Measurements from ENCODE around the gene TRIM15.

DNA sequence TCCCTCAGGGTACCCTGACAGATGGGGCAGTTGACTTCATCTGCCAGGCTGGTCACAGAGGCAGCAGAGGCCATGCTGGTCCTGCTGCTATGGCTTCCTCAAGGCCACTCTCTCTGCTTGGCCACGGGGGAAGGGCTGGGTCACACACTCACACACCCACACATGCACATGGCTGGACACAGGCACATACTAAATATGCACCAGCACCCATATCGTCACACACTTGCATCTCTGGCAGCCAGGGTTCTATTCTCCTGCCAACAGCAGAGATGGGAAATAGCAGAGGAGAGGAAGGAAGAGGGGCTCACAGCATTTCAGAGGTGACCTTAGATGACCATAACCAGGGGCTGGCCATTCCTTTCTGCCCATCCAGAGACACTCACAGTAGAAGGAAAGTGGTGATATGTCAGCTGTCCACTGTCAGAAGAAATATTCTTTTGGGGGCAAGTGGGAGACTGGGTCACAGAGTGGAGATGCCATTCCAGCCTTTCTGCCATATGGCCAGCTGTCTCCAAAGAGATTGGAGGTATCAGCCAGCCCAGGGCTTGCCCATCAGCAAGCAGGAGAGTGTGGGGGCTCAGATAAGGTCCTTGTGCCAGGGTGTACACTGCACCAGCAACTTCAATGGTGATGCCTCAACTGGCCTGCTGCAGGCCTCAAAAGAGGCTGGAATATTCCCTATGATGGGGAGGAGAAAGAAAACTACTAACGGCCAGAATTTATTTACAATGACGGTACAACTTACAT, 2.4 kb upstream of the TRIM15 start, which contains the start of gene TRIM10:
- no peak for TF ChIP-seq POLR2A (IDR thresholded peaks at IDR 0.05)
- TF ChIP-seq, protein P1, sequence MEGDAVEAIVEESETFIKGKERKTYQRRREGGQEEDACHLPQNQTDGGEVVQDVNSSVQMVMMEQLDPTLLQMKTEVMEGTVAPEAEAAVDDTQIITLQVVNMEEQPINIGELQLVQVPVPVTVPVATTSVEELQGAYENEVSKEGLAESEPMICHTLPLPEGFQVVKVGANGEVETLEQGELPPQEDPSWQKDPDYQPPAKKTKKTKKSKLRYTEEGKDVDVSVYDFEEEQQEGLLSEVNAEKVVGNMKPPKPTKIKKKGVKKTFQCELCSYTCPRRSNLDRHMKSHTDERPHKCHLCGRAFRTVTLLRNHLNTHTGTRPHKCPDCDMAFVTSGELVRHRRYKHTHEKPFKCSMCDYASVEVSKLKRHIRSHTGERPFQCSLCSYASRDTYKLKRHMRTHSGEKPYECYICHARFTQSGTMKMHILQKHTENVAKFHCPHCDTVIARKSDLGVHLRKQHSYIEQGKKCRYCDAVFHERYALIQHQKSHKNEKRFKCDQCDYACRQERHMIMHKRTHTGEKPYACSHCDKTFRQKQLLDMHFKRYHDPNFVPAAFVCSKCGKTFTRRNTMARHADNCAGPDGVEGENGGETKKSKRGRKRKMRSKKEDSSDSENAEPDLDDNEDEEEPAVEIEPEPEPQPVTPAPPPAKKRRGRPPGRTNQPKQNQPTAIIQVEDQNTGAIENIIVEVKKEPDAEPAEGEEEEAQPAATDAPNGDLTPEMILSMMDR (IDR thresholded peaks at IDR 0.05), result no peak
